Measurements from ENCODE around the gene LCN2.

LCN2 gene

DNA sequence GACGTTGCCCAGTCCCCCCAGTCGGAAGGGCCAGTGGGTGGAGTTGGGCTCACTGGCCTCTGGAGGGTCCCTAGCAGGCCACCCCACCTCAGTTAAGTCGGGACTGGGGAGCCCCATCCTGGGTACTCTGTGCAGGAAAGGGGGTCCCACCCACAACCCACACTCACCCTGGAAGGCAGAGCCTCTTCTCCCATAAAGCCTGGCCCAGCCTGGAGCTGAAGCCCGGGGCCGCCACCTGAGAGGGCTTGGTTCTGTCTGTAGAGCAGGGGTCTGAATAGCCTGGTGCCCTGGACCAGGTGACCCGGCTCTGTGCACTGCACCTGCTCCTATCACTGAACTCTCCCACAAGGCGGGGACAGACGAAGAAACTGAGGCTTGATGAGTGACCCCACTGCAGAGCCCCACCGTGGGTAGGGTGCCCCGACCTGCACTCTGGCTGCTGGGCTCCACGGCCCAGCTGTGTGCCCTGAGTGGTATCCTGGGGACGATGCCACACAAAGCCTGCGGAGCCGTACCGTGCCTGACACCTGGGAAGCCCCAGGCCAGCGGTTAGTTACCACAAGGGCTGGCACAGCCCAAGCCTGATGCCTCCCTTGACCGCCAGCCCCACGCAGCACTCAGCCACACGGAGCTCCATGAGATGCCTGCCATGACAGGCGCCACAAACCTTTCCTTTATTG, 29.1 kb upstream of the LCN2 start:
- TF ChIP-seq, protein P1, sequence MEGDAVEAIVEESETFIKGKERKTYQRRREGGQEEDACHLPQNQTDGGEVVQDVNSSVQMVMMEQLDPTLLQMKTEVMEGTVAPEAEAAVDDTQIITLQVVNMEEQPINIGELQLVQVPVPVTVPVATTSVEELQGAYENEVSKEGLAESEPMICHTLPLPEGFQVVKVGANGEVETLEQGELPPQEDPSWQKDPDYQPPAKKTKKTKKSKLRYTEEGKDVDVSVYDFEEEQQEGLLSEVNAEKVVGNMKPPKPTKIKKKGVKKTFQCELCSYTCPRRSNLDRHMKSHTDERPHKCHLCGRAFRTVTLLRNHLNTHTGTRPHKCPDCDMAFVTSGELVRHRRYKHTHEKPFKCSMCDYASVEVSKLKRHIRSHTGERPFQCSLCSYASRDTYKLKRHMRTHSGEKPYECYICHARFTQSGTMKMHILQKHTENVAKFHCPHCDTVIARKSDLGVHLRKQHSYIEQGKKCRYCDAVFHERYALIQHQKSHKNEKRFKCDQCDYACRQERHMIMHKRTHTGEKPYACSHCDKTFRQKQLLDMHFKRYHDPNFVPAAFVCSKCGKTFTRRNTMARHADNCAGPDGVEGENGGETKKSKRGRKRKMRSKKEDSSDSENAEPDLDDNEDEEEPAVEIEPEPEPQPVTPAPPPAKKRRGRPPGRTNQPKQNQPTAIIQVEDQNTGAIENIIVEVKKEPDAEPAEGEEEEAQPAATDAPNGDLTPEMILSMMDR (IDR thresholded peaks at IDR 0.05; ENCODE audit: low read depth, low read length, missing control alignments) = no peak
- no peak overlapping the region for H3K4me3 ChIP-seq (ENCODE audit: low read depth, low read length)
- no peak for DNase-seq (ENCODE audit: low read depth)

DNA sequence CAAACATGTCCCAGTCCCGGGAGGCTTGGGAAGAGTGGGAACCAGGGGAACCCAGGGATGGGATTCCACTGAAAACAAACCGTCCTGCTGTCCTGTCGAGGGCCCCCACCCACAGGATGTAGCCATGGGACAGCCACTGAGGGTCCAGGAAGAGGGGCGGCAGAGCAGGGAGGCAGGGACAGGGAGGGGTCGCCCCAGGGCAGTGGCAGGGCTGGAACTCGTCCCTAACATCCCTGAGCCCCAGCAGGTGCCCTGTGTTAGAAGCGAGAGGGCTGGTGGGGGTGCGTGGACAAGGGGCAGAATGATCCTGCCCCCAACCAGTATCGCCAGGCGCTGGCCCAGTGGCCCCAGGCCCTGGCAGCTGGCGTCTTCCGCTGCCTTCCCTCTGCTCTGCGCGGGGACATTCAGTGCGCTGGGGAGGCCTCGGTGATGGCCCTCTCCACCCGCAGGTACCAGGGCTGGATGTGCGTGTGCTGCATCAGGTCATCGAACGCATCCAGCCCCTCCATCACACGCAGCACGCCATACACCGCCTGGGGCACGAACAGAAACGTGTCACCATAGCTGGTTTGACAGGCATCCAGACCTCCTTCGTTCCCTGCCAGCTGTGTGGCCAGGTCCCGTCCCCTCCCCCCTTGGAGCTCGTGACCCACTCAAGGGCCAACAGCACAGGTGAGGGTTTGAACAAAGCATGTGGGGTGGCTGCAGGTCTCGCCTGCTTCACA, 28.4 kb upstream of the LCN2 start:
- TF ChIP-seq, protein P1 (IDR thresholded peaks at IDR 0.05; ENCODE audit: low read depth, low read length, missing control alignments) = no peak

DNA sequence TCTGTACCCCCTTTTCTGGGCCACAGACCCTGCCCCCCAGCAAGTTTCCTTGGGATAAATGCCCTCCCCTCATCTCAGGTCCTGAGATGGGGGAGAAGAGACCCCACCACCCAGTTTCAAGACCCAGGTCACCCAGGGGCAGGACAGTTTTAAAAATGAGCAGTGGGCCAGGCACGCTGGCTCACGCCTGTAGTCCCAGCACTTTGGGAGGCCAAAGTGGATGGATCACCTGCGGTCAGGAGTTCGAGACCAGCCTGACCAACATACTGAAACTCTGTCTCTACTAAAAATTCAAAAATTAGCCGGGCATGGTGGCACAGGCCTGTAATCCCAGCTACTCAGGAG, 27.8 kb upstream of the LCN2 start:
- TF ChIP-seq, protein P1 (IDR thresholded peaks at IDR 0.05; ENCODE audit: low read depth, low read length, missing control alignments) = no peak
- no peak for DNase-seq (ENCODE audit: low read depth)
- no peak overlapping the region for H3K4me3 ChIP-seq (ENCODE audit: low read depth, low read length)

More for the DNA sequence above, 28.4 kb upstream of the LCN2 start:
- DNase-seq (ENCODE audit: low read depth) = no peak
- H3K4me3 ChIP-seq (ENCODE audit: low read depth, low read length) = no peak overlapping the region

DNA sequence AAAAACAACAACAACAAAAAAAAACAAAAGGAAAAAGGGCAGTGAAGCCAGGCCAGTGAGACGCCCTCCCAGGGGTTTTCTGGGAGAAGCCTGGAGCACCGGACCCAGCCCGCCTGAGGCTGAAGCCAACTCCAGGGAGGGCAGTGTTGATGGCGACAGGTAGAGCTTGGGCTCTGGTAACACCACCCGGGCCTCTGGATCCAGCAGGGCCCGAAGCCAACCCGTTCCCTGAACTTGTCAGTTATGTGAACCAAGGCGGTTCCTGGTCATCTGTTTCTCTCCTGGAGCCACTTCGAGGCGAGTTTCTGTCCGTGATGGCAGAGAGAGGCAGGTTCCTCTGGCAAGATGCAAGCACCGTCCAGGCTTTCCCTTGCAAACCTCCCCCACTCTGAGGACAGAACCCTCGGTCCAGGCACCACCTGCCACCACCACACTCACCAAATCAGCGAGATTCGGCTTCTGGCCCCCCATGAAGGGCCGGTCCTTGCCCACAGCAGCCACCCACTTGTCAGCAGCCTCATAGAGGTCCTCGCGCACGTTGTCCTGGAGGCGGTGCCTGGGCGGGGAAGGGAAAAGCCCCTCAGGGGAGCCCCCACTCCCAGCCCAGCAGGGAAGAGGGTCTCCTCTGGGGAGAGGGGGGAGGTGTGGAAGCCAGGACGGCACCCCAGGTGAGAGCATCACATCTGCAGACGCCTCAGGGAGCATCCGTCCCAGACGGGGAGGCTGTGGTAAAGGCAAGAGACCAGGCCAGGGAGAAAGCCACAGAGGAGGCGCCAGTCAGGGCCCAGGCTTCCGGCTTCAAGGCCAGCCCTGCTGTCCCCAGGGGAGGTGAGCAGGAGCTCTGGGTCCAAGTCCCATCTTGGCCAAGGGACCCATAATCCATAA, 27.1 kb upstream of the LCN2 start:
- H3K4me3 ChIP-seq (ENCODE audit: low read depth, low read length) = no peak overlapping the region
- DNase-seq (ENCODE audit: low read depth) = no peak
- TF ChIP-seq, protein P1 (IDR thresholded peaks at IDR 0.05; ENCODE audit: low read depth, low read length, missing control alignments) = no peak

DNA sequence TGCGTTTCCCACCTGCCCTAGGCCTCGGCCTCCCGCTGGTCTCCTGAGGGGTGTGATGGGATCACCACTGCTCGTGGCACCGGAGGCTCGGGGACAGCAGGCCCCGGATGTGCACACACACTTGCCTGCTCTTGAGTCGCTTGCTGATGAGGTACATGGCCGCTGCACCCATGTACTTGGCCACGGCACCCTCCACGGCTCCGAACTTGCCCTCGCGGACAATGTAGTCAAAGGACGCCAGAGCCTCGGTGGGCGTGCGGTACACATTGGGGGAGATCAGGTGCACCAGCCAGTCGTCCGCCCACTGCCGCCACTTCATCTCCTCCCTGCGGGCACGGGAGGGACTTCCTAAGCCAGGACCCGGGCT, 26.5 kb upstream of the LCN2 start:
- TF ChIP-seq, protein P1 (IDR thresholded peaks at IDR 0.05; ENCODE audit: low read depth, low read length, missing control alignments) = no peak
- no peak for DNase-seq (ENCODE audit: low read depth)
- H3K4me3 ChIP-seq (ENCODE audit: low read depth, low read length) = no peak overlapping the region

DNA sequence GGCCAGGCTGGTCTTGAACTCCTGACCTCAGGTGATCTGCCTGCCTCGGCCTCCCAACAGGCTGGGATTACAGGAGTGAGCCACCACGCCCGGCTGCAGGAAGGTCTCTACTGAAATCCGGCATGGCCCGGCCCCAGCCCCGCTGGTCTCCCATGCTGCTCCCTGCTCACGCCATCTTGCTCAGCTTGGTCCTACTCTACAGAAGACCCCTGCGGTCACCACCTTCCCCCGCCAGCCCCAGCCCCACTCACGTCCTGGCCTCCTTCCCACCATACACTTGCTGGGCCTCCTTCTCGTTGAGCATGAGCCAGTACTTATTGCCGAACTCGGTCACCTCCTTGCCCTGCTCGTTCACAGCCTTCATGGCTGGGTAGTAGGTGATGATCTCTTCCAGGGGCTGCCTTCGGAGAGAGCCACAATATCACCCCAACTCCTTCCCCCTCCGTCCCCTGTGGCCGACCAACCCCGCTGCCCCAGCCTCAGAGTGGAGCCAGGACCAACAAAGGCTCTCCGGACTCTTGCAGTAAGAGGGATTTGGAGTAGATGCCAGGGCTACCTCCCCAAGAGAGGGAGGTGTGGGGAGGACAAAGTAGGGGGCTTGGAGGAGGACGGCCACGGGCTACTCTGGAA, 25.7 kb upstream of the LCN2 start:
- TF ChIP-seq, protein P1 (IDR thresholded peaks at IDR 0.05; ENCODE audit: low read depth, low read length, missing control alignments) = no peak
- no peak overlapping the region for H3K4me3 ChIP-seq (ENCODE audit: low read depth, low read length)
- no peak for DNase-seq (ENCODE audit: low read depth)

Measured in GM12864 (cell line).